ENCODE results near the gene HES4. TPM values are rescaled to one million over a fixed set of nuclear protein-coding genes. Genes with fewer than 3 reads are reported as not detected.
"Not testable (repeated sequence)": the region's sequence is repeated elsewhere in the genome, so short reads cannot be mapped to it uniquely, and the experiment has no call there.

The HES4 gene
- total RNA-seq, 1 experiment from 2014 or later, result 233 TPM

DNA sequence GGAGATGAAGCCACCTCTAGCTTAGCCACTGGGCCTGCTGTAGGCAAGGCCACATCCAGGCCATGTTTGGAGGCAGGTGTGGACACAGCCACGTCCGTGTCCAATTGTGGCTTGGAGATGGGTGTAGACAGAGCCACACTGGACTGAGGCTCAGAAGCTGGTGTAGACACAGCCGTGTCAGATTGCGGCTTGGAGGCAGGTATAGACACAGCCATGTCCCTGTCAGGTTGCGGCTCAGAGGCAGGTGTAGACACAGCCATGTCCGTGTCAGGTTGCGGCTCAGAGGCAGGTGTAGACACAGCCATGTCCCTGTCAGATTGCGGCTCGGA, 20.2 kb downstream of the HES4 start:
- POLR2A ChIA-PET (ENCODE audit: unreplicated experiment), result no interaction called here
- BruUV-seq (replicated peaks), result no TSS peak
- no peaks in the 10 kb centered on the region for H3K9me2 ChIP-seq (replicated peaks; ENCODE audit: low read length)
- intact Hi-C loops (cut with micrococcal nuclease), result no loop called here
- H3K4me2 ChIP-seq (ENCODE audit: low read length), result no peak overlapping the region
- no peak overlapping the region for H2AFZ ChIP-seq (ENCODE audit: low read length)
- no peaks in the 10 kb centered on the region for H3F3A ChIP-seq (ENCODE audit: low read length, unreplicated experiment)
- no peak overlapping the region for H3K9ac ChIP-seq (ENCODE audit: low read length)
- TF ChIP-seq EZH2 (IDR thresholded peaks at IDR 0.05; ENCODE audit: low read length, unreplicated experiment), result no peak
- TF ChIP-seq EZH2phosphoT487 (IDR thresholded peaks at IDR 0.05; ENCODE audit: borderline replicate concordance, low read length), result no peak
- TF ChIP-seq, protein P1, sequence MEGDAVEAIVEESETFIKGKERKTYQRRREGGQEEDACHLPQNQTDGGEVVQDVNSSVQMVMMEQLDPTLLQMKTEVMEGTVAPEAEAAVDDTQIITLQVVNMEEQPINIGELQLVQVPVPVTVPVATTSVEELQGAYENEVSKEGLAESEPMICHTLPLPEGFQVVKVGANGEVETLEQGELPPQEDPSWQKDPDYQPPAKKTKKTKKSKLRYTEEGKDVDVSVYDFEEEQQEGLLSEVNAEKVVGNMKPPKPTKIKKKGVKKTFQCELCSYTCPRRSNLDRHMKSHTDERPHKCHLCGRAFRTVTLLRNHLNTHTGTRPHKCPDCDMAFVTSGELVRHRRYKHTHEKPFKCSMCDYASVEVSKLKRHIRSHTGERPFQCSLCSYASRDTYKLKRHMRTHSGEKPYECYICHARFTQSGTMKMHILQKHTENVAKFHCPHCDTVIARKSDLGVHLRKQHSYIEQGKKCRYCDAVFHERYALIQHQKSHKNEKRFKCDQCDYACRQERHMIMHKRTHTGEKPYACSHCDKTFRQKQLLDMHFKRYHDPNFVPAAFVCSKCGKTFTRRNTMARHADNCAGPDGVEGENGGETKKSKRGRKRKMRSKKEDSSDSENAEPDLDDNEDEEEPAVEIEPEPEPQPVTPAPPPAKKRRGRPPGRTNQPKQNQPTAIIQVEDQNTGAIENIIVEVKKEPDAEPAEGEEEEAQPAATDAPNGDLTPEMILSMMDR (conservative IDR thresholded peaks at IDR 0.05; ENCODE audit: low read depth, low read length), result no peak
- CTCF ChIA-PET, result no interaction called here
- no peaks in the 10 kb centered on the region for H3K79me2 ChIP-seq (ENCODE audit: low read length)
- peaks cover 11% of the 10 kb centered on the region for H3K27me3 ChIP-seq (ENCODE audit: low read length)
- H3K36me3 ChIP-seq (ENCODE audit: low read depth, low read length), result no peaks in the 10 kb centered on the region
- H3K4me1 ChIP-seq (ENCODE audit: insufficient read depth, low read length), result peaks cover 32% of the 10 kb centered on the region
- no peaks in the 10 kb centered on the region for H3K9me3 ChIP-seq (ENCODE audit: low read length)
- H3K4me3 ChIP-seq (ENCODE audit: low read length), result no peak overlapping the region
- no peaks in the 10 kb centered on the region for H4K20me1 ChIP-seq (ENCODE audit: low read length)
- no peak overlapping the region for H3K27ac ChIP-seq (ENCODE audit: low read length)
- no peak for ATAC-seq
- no peak for DNase-seq

DNA sequence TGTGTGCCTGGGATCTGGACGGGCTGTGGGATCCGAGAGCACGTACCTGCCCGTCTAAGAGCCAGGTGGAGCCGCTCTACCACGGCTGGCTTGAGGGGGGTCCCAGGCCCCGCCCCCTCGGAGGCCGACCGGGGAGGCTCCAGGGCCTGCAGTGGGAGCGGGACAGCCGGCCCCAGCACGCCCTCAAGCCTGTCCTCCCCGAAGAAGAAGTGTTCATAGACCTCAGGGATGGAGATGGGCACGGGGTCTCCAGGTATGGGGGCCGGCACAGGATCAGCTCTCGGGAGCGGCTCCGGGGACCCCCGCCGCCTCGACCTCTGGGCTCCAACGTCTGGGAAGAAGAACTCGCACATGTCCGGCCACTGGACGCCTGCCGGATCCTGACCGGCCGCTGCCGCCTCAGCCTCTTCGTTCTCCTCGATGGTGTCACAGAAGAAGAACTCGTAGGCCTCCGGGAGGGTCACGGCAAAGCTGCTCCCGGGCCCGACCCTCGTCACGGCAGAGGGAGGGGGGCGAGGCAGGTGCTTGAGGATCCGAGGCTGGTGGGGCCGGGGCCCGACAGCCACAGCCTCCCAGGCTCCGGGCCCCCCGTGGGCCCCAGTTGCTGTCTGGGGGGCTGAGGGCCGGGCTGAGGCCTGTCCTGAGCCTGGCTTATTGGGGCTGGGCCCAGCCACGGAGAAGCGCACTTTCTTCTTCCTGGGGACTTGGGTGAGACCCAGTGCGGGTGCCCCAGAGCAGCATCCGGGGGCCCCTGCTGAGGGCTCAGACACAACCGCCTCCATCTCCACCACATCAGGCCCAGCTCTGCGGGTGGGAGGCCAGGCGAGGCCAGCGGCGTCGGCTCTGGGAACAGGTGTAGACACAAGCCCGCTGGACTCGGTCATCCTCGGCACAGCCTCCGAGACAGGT, 20.8 kb downstream of the HES4 start:
- no peaks in the 10 kb centered on the region for H3K9me2 ChIP-seq (replicated peaks; ENCODE audit: low read length)
- H3K9me3 ChIP-seq (ENCODE audit: low read length), result no peaks in the 10 kb centered on the region
- intact Hi-C loops (cut with micrococcal nuclease), result no loop called here
- POLR2A ChIA-PET (ENCODE audit: unreplicated experiment), result no interaction called here
- H2AFZ ChIP-seq (ENCODE audit: low read length), result no peak overlapping the region
- H3K27me3 ChIP-seq (ENCODE audit: low read length), result peaks cover 11% of the 10 kb centered on the region
- CTCF ChIA-PET, result no interaction called here
- H3K4me3 ChIP-seq (ENCODE audit: low read length), result no peak overlapping the region
- no peaks in the 10 kb centered on the region for H3K36me3 ChIP-seq (ENCODE audit: low read depth, low read length)
- H3F3A ChIP-seq (ENCODE audit: low read length, unreplicated experiment), result no peaks in the 10 kb centered on the region
- H3K4me2 ChIP-seq (ENCODE audit: low read length), result no peak overlapping the region
- no peaks in the 10 kb centered on the region for H3K79me2 ChIP-seq (ENCODE audit: low read length)
- no peak overlapping the region for H3K9ac ChIP-seq (ENCODE audit: low read length)
- H4K20me1 ChIP-seq (ENCODE audit: low read length), result no peaks in the 10 kb centered on the region
- peaks cover 32% of the 10 kb centered on the region for H3K4me1 ChIP-seq (ENCODE audit: insufficient read depth, low read length)
- TF ChIP-seq EZH2 (IDR thresholded peaks at IDR 0.05; ENCODE audit: low read length, unreplicated experiment) (no peak), EZH2phosphoT487 (IDR thresholded peaks at IDR 0.05; ENCODE audit: borderline replicate concordance, low read length) (no peak)
- TF ChIP-seq, protein P1 (conservative IDR thresholded peaks at IDR 0.05; ENCODE audit: low read depth, low read length), result no peak
- DNase-seq, result no peak
- no TSS peak for BruUV-seq (replicated peaks)
- ATAC-seq, result no peak
- H3K27ac ChIP-seq (ENCODE audit: low read length), result no peak overlapping the region

DNA sequence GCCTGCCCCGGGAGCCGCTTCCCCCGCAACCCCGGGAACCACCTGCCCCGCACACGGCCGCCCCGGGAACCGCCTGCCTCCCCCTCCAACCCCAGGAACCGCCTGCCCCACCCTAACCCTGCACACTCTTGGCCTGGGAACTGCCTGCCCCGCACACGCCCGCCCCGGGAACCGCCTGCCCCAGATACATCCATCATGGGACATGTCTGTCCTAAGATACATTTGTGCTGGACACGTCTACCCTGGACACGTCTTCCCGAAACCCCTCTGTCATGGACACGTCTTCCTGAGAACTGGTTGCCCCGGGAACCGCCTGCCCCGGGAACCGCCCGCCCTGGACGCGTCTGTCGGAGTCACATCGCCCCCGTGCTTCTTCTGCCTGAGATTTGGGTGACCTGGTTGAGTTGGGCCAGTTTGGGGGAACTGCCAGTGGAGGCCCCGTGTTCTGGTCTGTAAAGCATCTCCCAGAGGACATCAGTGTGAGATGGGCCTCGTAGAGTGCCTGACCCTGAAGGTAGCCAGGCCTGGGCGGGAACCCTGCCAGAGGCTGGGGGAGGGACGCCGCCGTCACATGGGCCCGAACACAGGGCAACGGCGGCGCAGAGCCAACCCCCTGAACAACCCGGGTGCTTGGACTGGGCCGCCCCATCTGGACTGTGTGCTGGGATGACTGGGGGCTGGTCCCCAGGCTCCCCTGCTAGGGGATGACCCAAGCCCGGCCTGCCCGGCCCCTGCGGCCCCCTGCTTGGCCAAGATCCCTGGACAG, 21.6 kb downstream of the HES4 start:
- ChIA-PET POLR2A (ENCODE audit: unreplicated experiment) (no interaction called here), CTCF (no interaction called here)
- intact Hi-C loops (cut with micrococcal nuclease), result no loop called here
- Histone ChIP-seq H3K9me2 (replicated peaks; ENCODE audit: low read length) (no peaks in the 10 kb centered on the region), H4K20me1 (ENCODE audit: low read length) (no peaks in the 10 kb centered on the region), H3K9me3 (ENCODE audit: low read length) (no peaks in the 10 kb centered on the region), H3K27ac (ENCODE audit: low read length) (no peak overlapping the region), H3K4me1 (ENCODE audit: insufficient read depth, low read length) (peaks cover 24% of the 10 kb centered on the region), H3F3A (ENCODE audit: low read length, unreplicated experiment) (no peaks in the 10 kb centered on the region), H3K36me3 (ENCODE audit: low read depth, low read length) (no peaks in the 10 kb centered on the region), H3K79me2 (ENCODE audit: low read length) (no peaks in the 10 kb centered on the region), H3K4me2 (ENCODE audit: low read length) (no peak overlapping the region), H2AFZ (ENCODE audit: low read length) (no peak overlapping the region), H3K9ac (ENCODE audit: low read length) (no peak overlapping the region), H3K27me3 (ENCODE audit: low read length) (peaks cover 11% of the 10 kb centered on the region), H3K4me3 (ENCODE audit: low read length) (no peak overlapping the region)
- no peak for ATAC-seq
- TF ChIP-seq EZH2 (IDR thresholded peaks at IDR 0.05; ENCODE audit: low read length, unreplicated experiment), result no peak
- no peak for TF ChIP-seq EZH2phosphoT487 (IDR thresholded peaks at IDR 0.05; ENCODE audit: borderline replicate concordance, low read length)
- TF ChIP-seq, protein P1 (conservative IDR thresholded peaks at IDR 0.05; ENCODE audit: low read depth, low read length), result no peak
- no TSS peak for BruUV-seq (replicated peaks)
- no peak for DNase-seq

DNA sequence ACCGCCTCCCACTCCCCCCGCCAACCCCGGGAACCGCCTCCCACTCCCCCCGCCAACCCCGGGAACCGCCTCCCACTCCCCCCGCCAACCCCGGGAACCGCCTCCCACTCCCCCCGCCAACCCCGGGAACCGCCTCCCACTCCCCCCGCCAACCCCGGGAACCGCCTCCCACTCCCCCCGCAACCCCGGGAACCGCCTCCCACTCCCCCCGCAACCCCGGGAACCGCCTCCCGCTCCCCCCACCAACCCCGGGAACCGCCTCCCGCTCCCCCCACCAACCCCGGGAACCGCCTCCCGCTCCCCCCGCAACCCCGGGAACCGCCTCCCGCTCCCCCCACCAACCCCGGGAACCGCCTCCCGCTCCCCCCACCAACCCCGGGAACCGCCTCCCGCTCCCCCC, 23.1 kb downstream of the HES4 start:
- CTCF ChIA-PET; intact Hi-C loops (cut with micrococcal nuclease): not testable (repeated sequence)
- POLR2A ChIA-PET (ENCODE audit: unreplicated experiment), result interaction anchor here (0.8 kb wide), 1 partner anchor 635 kb away, joined by 7 read pairs; no protein-coding TSS in a partner anchor

More for the DNA sequence above, 23.1 kb downstream of the HES4 start:
- H3K9me3 ChIP-seq (ENCODE audit: low read length); BruUV-seq (replicated peaks); H3F3A ChIP-seq (ENCODE audit: low read length, unreplicated experiment); H3K27me3 ChIP-seq (ENCODE audit: low read length); H4K20me1 ChIP-seq (ENCODE audit: low read length); ATAC-seq; H3K27ac ChIP-seq (ENCODE audit: low read length); H3K9ac ChIP-seq (ENCODE audit: low read length); H3K4me3 ChIP-seq (ENCODE audit: low read length); H3K36me3 ChIP-seq (ENCODE audit: low read depth, low read length); H3K79me2 ChIP-seq (ENCODE audit: low read length); H3K9me2 ChIP-seq (replicated peaks; ENCODE audit: low read length); DNase-seq; H3K4me2 ChIP-seq (ENCODE audit: low read length); H2AFZ ChIP-seq (ENCODE audit: low read length): not testable (repeated sequence)
- H3K4me1 ChIP-seq (ENCODE audit: insufficient read depth, low read length), result peaks cover 13% of the 10 kb centered on the region
